Right renal pelvis (tissue), 4 donors: ENCODE data around the gene MTR. TPM values are rescaled to one million over a fixed set of nuclear protein-coding genes. Genes with fewer than 3 reads are reported as not detected.
A peak's percentile ranks its signal among the peaks of the same experiment; 100 is the strongest.

ENCODE experiments used
- DNase-seq, 4 donors: peaks; one replicate each; pipeline ENCODE4 v3.0.0-alpha.2; 2013; ENCODE audit warnings: low read depth in 4 of 4, low spot score in 3 of 4, missing footprints in 1 of 4
- polyA plus RNA-seq, 4 donors: library from polyadenylated mRNA; unstranded; fragments of 120-200 nt; gene quantifications; one replicate each; pipeline ENCODE4 v1.2.1, GENCODE V29; 2013; ENCODE audit not compliant: insufficient read length in 4 of 4

The MTR gene
- 10 to 100 TPM; 30.0 to 39.3 (median 36.6) TPM for polyA plus RNA-seq

DNA sequence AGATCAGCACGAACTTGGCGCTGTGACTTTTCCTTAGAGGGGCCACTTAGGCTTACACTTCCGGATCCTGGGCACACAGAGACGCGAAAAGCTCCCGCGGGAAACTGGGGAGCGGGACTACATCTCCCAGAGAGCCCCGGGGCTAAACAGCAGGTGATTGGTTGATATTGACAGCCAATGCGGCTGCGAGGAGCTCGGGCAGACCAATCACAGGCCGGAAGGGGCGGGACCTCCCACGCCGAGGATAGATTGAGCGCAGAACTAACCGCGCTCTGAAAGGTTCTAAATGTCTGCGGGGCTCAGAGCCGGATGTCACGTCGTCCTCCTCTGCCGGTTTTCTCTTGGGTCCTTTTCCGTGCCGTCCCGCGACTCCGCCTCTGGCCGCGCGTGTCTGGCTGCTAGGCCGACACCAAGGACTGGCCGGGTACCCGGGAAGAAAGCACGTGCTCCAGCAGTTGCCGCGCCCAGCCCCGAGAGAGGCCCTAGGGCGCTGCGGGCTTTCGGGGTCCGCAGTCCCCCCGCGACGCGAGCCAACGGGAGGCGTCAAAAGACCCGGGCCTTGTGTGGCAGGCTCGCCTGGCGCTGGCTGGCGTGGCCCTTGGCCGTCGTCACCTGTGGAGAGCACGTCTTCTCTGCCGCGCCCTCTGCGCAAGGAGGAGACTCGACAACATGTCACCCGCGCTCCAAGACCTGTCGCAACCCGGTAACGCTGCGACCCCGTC, at the start of gene MTR:
Gene MTR, plus strand, starts transcription at position 258 of the 722 bp plus-strand sequence. Its CDS starts 412 bp downstream, at position 670.
- DNase-seq = peak; percentile 91 to 96 (median 94)

DNA sequence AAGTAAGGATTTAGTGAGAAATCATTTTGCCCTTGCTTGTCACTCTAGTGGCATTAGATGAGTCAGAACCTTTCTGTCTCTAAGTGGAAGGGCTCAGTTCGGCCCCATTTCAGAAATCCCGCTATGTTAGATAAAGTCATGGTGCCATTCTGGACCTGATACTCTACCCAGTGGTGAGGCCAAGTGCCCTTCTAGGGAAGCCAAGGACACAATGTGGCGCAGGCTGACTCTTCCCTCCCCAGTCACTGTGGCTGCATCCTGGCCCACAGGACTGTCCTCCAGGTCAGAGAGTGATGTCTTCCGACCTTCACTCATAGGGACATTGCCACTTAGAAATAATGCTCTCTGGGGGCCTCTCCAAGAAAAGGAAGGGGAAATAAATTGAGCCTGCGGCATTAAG, 48.3 kb upstream of the MTR start:
- no peak for DNase-seq

DNA sequence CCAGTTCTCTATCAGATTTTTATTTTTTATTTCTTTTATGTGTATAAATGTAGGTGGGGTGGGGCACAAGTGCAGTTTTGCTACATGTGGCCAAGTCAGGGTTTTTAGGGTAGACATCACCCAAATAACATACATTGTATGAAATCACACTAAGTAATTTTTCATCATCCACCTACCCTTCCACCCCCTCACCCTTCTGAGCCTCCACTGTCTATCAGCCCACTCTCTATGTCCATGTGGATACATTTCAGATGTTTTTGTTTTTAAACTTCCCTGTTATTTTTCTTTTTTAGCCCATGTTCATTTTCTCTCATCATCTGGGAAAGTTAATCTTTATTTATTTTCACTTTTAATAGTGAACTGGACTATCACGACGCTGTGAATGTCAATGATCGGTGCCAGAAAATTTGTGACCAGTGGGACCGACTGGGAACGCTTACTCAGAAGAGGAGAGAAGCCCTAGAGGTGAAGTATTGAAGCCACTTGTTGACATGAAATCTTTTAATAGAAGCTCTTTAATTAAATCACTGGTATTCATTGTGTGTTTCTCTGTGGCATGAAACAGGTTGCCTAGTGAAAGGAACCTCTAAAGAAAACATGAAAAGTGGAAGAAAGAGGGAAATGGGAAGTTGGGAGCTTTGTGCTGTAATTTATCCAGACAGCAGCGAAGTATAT, 47.6 kb upstream of the MTR start:
- no peak for DNase-seq

DNA sequence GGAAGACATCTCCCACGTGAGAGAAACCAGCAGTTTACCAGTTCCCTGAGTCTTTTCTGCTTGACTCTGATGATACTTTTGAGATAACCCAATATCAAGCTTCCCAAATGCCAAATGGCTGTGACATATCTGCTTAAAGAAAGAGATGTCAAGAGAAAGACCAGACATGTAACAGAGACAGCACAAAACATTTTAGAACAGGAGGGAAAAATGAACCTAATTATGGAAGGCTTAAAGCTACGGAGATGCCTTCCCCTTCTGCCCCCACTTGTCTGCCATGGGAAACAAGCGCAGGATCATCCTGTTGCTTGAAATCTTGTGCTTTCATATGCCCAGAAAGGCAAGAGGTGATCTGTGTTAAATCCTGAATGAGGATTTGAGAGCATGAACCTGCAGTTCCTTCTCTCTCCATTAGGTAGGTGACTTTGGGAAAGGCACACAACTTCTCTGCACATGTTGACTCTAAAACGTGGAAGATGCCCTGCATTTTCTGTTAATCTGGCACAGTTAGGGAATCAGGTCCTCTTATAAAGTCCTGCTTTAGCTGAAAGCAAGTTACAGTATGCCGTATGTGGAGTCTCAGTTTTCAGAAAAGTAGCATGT, 46.7 kb upstream of the MTR start:
- DNase-seq = no peak

DNA sequence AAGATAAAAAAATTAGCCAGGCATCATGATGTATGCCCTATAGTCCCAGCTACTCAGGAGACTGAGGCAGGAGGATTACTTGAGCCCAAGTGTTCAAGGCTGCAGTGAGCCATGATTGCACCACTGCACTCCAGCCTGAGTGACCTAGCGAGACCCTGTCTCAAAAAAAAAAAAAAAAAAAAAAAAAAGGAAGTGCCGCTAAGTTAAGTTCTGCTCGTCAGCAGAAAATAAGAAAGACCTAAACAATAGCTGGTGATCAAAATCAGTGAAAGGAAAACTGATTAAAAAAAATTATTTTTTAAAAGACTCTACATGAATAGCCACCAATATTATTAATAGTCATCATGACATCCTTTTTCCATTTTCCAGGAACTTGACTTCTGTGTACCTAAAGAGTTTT, 44.2 kb upstream of the MTR start:
- no peak for DNase-seq

DNA sequence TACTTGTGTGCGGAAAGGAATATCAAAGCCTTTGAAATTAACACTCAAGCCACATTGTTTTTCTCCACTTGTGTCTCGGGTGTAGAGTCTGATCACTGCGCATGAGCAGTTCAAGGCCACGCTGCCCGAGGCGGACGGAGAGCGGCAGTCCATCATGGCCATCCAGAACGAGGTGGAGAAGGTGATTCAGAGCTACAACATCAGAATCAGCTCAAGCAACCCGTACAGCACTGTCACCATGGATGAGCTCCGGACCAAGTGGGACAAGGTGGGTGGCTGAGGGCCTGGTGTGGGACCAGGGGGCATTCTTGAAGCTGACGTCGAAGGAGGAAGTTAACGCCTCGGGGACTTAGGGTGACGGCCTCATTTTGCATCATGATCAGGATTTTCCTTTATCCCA, 43.7 kb upstream of the MTR start:
- DNase-seq = no peak

DNA sequence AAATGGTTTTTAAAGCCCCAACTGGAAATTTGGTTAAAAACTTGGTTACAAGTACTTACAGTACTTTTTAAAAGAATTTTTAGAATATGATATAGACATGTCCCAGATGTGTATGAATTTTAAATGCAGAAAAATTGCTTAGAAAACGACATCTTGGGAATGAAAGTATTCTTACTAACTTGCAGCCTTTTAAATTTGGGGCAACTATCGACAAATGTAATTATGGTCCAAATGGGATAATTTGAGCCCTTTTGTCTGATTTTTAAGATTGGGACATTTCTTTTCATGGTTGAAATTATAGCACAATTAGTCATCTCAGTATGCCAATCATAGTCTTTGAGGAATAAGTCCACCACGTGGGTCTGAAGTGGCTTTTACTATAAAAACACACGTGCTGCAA, 43.2 kb upstream of the MTR start:
- no peak for DNase-seq

DNA sequence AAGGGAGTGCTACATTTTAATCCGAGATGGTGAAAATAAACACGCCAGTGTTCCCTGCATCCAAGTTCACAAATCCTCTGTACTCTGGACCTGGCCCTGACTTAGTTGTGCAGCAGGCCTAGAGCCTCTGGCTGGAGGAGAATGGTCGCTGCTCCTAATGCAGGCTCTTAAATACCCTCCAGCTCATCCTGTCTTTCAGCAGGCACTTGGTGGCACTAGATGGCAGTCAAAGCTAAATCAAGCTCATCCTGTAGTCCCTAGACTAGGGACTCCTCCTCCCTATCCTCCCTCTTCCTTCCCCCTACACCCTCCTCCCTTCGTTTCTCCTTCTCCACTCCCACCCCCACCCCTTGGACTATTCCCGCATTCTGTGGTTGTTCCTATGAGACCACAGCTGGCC, 41.6 kb upstream of the MTR start:
- no peak for DNase-seq

DNA sequence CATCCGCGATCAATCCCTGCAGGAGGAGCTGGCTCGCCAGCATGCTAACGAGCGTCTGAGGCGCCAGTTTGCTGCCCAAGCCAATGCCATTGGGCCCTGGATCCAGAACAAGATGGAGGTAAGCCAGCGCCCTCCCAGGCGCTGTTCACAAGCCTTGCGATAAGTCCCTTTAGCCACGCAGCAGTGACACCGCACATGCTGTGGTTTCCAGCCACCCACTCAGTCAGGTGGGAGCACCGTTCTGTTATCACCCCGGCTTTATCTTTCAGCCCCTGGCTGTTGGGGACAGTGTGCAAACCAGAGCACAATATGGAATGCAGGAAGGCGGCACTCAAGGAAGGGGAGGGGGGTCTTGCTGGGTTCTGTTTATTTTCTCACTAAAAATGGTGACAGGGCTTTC, 41.1 kb upstream of the MTR start:
- no peak for DNase-seq

DNA sequence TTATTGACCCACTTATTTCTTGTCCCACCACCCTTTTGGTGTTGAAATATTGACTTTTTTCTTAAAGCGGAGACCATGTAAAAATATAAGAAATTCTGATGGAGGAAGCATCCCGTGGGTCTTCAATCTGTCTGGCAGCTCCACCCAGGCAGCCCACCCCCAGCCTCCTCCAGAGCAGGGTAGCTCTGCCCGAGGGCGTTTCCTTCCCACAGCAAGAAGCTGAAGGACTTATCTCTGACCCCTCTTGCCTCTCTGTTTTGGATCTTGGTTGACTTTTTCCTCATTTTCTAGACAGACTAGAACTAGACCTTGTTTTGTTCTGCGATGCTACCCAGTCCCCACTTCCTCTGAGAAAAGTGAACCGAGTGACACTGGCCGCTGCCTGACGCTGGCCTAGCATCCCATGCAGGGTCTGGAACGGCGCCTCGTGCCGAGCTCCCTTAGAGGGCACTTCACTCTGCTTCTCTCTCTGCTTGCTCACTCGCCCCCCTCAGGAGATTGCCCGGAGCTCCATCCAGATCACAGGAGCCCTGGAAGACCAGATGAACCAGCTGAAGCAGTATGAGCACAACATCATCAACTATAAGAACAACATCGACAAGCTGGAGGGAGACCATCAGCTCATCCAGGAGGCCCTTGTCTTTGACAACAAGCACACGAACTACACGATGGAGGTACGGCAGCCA, 40.4 kb upstream of the MTR start:
- no peak for DNase-seq

DNA sequence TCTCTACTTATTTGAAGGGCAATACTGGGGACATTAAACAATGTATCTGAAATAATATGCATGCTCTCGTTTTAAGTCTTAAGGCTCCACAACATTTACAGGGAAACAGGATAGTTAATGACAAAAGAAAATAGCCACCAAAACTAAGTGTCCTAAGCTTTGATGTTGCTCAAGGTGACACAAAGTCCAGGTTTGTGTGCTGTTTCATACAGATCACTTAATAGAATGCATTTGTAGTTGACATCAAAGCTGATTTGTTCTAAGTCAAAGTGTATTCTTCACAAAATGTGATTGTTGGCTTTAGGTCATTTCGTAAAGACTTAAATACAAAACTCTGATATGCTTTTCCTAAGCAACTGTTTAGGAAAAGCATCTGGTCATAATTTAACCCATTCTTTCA, 37.5 kb upstream of the MTR start:
- no peak for DNase-seq

DNA sequence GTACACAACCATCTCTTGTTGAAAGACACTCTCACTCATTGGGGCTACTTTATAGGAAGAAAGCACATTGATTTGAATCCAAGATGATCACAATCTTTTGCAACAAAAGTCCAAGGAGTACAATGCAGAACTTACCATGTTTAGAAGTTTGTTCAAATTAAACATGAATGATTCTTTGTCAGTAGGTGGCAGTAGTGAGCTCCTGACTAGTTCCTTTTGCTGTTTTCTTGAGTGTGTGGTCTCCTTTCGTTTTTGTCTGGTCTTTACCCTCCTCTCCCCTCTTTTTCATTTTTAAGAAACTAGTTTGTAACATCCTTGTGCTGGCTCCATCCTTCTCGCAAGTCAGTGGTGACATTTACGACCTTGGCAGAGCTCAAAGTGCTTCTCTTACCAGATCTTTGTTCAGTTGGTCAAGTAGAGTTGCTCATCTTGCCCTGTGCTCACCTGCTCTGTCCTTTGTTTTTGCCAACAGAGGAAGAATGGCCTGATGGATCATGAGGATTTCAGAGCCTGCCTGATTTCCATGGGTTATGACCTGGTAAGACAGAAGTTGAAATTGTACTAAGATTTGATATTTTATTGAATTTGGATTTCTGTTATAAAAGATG, 35.7 kb upstream of the MTR start:
- DNase-seq = no peak

DNA sequence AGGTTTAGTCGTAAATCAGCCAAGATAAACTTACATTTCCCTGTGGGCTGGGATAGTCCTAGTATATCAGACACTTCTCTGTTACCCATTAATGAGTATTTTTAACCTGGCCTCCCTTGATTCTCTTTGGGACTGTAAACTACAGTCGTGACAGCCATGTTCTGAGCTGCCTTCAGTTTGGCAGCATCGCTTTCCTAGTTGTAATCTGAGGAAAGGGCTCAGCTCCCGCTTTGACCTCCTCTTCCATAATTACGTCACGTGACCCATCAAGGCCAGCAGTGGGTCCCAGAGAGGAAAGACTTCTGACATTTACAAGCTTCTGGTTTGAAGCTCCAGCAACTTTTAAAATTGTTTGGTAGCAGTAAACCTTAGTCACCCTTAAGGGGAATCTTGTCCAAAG, 34.6 kb upstream of the MTR start:
- peak in 1 of 4 donors; percentile 33 for DNase-seq

DNA sequence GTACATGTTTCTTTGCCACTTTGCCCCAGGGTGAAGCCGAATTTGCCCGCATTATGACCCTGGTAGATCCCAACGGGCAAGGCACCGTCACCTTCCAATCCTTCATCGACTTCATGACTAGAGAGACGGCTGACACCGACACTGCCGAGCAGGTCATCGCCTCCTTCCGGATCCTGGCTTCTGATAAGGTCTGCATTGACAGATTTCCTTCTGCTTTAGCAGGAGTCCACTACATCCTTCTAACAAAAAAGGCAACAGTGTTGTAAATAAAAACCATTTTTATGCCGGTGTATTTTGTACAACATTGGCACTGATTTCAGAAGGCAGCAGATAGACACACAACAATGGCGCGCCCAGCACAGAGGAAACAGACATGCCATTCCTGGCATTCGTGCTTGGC, 34.1 kb upstream of the MTR start:
- no peak for DNase-seq

DNA sequence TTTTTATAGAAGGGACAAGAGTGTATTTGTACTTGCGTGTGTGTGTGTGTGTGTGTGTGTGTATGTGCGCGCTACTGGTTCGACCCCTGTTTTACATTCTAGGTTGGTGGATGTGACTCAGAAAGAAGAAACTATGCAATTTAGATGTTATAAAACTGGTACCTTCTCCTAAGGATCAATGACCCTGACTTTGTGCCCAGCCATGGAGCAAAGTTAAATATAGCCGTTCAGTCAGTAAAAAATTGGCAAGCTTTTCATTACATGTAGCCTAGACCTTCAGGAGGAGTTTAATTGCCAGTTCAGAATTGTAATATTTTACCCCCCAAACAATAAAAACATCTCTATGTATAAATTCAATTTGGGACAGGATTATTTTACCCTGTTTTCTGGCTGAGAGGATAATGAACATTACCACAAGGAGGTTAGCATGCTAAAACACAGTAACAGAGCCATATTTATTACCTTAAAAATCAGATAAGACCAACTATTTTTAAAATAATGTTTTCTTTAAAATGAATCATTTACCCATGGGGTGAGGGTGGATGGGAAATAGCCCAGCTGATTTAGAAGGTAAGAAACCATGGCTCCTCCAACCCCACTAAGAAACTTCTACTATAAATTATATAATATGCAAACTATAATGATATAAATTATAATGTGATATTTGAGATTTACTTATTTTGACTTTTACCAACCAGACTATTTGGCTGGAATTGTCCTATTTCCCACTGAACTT, 33.5 kb upstream of the MTR start:
- DNase-seq = no peak

DNA sequence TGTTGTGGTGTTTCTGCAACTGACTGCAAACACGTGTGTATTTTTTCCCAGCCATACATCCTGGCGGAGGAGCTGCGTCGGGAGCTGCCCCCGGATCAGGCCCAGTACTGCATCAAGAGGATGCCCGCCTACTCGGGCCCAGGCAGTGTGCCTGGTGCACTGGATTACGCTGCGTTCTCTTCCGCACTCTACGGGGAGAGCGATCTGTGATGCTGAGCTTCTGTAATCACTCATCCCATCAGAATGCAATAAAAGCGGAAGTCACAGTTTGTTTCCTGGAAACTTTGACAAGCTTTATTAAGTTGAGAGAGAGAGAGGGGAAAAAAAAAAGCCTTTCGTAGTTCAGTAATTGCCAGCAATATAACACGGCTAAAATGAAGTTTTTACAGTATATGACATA, 32.7 kb upstream of the MTR start:
- DNase-seq = no peak

DNA sequence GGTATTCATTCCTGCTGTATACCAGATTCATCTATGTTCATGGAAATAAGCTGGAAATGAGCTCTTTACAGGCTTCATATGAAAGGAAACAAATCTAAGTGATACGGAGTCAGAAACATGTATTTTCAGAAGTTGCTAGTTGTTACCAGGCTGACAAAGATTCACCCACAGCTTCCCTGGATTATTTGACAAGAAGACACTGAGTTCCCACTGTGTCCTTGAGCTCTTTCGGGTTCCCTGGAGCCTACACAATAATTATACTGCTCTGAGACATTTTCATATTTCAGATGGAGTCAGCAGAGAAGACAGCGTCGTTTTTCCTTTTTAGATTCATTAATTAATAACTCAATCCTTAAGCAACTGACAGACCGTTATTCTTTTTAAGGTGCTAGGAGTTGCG, 29.3 kb upstream of the MTR start:
- no peak for DNase-seq

DNA sequence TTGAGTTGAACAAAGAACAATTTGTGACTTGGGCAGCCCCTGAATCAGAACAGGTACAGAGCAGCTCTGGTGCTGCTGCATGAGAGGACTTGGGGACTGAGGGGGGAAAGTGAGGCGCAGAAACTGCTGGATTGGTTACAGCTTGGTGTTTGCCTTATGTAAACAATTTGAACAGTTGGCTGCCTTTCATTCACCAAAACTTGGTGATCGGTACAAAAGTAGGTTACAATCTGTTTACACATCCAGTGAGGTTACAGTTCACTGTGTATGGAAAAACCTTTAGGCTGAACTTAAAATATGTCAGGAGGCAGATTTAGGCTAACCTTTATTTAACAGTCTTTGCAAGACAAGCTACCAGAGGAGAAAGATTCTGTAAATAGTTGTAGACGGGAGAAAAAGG, 28.6 kb upstream of the MTR start:
- no peak for DNase-seq

DNA sequence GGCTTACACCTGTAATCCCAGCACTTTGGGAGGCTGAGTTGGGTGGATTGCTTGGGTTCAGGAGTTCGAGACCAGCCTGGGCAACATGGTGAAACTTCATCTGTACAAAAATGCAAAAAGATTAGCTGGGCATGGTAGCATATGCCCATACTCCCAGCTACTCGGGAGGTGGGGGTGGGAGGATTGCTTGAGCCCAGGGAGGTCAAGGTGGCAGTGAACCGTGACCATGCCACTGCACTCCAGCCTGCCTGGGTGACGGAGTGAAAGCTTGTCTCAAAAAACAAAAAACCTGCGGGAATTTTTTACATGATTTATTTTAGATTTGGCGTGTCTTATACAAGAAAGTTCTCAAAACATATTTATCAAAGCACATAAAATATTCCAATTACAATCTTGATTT, 27.8 kb upstream of the MTR start:
- DNase-seq = no peak

DNA sequence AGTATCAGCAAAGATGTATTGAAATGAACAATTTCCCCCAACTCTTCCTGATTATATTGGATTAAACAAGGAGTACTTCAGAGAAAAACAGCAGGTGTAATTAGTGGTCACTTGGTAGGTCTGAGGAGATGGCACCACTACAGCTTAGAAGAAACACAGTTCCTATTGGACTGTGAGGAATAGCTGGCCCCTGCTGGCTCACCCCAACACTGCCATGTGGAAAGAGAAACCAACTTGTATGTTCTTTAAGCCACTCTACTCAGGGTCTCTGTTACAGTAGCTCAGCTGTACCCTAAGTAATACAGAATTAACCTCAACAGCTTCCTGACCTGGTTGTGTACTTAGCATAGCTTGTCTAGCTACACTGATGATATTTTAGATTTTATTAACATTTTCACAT, 26.5 kb upstream of the MTR start:
- DNase-seq = no peak
